HG03097 (cell line): ENCODE data around the gene SQOR.

ENCODE experiments used
- ATAC-seq: cut with Tn5 transposase; IDR thresholded peaks from one replicate; pipeline ENCODE4 v1.9.1; 2021; ENCODE audit not compliant: unreplicated experiment, low FRiP score

Gene SQOR

GRCh38 chr15:45657254-45657653 lies 22.4 kb downstream of the SQOR start:
- ATAC-seq: no peak

- ATAC-seq: no peak
Measured at GRCh38 chr15:45657764-45658545, 23.1 kb downstream of the SQOR start.

DNA sequence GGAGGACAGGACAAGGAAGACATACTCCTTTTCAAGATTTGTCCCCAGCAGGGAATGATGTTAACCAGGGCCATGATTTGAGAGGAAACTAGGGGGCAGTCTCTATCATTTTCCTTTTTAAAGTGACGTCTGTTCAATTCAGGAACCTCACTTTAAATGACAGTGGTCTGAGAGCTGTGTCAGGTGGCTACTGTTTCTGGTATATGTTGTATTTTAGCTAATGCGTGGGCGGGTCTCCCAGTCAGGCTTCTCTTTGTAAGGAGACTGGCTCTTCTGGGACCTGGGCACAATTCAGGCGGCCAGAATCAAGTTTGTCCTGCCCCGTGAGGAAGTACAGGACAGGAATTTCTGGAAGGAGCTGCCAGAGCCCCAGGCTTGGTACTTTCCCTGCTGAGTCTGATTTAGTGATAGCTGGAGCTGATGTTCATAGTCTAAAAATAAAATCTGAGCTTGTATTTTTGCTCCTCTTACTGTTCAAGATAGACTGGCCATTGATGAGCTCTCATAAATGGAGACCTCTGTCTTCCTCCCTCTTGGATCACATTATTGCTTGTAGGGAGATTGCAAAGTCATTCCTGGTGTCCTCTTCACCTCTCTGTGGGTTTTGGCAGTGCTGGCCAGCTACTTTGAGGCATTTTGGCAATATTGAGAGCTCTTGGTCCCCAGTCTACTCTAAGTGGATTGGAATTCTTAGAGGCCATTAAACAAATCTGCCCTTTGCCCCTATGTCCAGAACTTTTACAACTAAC lies 25.6 kb downstream of the SQOR start:
- ATAC-seq: no peak

- ATAC-seq: no peak
Measured at GRCh38 chr15:45662375-45662774, 27.5 kb downstream of the SQOR start.

DNA sequence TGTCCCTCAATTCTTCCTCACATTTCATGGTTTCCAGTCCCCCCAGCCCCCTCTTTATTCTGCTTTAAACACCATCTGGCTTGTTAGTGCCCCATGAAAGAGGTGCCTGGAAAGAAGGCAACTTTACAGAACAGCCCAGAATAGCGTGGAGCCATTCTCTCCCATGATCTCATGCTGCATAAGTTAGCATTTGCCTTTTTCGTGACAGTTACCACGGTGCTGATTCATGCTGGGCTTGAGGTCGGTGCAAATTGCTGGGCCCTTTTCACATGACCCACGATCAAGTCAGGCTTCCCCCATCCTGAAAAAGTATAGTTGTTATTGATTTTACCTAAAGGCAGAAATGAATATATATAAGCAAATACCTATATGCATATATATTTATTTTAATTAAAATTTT lies 29.6 kb downstream of the SQOR start:
- ATAC-seq: no peak

- no peak for ATAC-seq
Measured at GRCh38 chr15:45665261-45665660, 30.4 kb downstream of the SQOR start.

- no peak for ATAC-seq
Measured at GRCh38 chr15:45666119-45666875, 31.5 kb downstream of the SQOR start.

DNA sequence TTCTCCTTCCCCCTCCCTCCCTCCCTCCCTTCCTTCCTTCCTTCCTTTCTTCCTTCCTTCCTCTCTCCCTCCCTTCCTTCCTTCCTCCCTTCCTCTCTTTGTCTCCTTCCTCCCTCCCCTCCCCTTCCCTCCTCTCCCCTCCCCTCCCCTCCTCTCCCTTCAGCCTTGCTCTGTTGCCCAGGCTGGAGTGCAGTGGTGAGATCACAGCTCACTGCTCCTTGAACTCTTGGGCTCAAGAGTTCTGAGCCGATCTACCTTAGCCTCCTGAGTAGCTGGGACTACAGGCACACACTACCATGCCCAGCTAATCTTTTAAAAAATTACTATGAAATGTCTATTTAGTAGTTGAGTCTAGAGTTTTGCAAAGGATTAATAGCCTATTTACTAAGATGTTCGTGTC lies 32.2 kb downstream of the SQOR start:
- ATAC-seq: no peak

GRCh38 chr15:45668386-45668785 lies 33.6 kb downstream of the SQOR start:
- no peak for ATAC-seq

GRCh38 chr15:45669422-45669821 lies 34.6 kb downstream of the SQOR start:
- ATAC-seq: no peak

DNA sequence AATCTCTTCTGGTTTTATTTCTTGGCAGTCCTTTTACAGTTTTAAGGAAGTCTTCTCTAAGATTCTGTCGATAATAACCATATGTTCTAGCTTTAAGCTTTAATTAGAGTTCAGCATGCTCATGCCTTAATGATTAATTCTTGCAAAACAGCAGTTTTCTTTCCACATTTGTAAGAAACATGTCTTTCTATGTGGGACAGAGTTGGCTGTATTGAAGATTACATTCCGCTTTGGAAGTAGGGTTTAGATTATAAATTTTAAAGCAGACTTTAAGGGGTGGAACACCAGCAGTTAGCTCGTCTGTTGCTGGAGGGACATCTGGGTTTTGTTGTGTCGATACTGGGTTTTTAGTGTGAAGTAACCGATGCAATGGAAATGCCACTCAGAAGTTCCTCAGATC lies 35.3 kb downstream of the SQOR start:
- no peak for ATAC-seq

DNA sequence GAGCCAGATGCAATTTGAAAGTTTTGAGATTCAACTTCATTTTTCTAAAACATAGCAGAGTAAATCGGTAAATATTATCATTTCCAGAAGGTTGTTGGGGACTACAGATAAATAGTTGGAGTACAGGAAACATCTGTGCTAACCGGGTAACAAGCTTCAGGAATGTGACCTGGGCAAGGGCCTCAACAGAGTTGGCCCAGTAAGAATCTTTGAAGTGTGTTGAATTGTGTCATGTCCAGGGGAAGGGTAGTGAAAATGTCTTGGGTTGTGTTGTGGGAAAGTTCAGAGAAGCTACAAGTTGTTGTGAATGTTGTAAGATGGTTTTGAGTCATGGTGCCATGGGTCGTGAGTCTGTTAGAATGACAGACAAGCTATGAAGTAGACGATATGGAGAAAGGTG lies 35.7 kb downstream of the SQOR start:
- ATAC-seq: no peak

DNA sequence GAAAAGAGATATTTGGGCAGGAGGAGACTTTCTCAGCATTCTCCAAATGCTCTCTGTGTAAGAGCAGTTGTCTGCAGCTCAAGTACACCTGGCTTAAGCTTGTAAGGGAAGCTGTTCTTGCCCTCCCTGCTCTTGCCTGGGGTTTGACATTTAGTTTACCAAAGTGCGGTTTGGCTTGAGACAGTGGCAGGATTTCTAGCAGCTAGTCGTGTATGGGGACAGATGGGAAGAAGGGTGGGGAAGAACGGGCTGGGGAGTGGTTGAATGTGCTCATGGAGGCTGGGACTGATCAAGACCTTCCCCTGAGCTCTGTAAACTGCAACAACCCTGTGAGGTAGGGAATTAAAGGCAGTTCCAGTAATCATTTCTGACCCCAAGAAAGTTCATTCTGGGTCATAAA lies 39.8 kb downstream of the SQOR start:
- ATAC-seq: no peak

- no peak for ATAC-seq
Measured at GRCh38 chr15:45677797-45678196, 43.0 kb downstream of the SQOR start.

- no peak for ATAC-seq
Measured at GRCh38 chr15:45678459-45679178, 43.8 kb downstream of the SQOR start.

DNA sequence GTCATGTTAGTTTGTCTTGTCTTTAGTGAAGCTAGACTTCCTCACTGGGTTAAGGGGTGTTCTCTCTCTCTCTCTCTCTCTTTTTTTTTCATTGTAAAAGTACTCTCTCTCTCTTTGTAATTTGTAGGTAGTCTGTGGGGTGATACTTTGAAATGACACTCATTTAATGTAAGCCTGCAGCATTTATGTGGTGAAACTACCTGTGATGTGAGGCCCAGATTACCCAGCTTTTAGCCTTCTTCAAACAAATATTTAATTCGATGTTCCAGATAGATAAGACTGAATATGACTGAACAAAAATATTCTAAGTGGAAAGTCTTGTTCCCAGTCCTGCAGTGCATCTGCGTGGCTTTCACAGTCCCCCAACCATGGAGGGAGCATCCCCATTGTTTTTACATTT lies 49.7 kb downstream of the SQOR start:
- no peak for ATAC-seq

DNA sequence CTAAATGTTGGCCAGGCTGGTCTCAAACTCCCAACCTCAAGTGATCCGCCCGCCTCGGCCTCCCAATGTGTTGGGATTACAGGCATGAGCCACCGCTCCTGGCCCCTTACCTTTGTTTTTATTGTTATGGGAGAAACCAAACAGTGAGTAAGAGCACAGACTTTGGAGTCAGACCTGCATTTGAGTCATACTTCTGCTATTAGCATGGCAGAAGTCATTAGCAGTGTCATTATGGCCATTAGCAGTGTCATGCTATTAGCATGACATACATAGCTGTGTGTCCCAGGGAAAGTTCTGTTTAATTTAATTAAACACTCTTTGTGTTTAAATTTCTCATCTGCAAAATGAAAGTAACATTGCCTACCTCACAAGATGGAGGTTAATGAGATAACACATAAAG lies 54.8 kb downstream of the SQOR start:
- ATAC-seq: no peak

- ATAC-seq: no peak
Measured at GRCh38 chr15:45690581-45691260, 55.9 kb downstream of the SQOR start.

GRCh38 chr15:45701108-45701507 lies 66.3 kb downstream of the SQOR start:
- ATAC-seq: no peak

GRCh38 chr15:45702041-45702440 lies 67.2 kb downstream of the SQOR start:
- ATAC-seq: no peak
